Measurements from ENCODE around the gene KDSR. TPM values are rescaled to one million over a fixed set of nuclear protein-coding genes. Genes with fewer than 3 reads are reported as not detected.
"Not testable (repeated sequence)": the region's sequence is repeated elsewhere in the genome, so short reads cannot be mapped to it uniquely, and the experiment has no call there.

The KDSR gene
- total RNA-seq, 2 donors from 2014 or later, result 14.5 TPM

DNA sequence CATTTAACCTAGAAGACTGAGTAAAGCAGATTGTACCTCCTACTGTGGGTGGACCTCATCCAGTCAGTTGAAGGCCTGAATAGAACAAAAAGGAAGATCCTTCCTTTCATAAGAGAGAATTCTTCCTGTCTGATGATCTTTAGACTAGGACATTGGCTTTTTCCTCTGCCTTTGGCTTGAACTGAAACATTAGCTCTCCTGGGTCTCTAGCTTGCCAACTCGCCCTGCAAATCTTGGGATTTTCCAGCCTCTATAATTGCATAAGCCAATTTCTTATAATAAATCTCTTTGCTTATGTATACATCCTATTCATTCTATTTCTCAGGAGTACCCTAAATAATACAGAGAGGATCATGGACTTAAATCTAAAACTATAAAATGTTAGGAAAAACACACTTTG, 6.2 kb upstream of the KDSR start:
- H3K27ac ChIP-seq, result no peak overlapping the region
- DNase-seq, result no peak
- no peaks in the 10 kb centered on the region for H3K36me3 ChIP-seq (replicated peaks in 1 of 2; ENCODE audit: insufficient read depth in 1 of 2, low read depth in 2 of 2)
- TF ChIP-seq, protein P1, sequence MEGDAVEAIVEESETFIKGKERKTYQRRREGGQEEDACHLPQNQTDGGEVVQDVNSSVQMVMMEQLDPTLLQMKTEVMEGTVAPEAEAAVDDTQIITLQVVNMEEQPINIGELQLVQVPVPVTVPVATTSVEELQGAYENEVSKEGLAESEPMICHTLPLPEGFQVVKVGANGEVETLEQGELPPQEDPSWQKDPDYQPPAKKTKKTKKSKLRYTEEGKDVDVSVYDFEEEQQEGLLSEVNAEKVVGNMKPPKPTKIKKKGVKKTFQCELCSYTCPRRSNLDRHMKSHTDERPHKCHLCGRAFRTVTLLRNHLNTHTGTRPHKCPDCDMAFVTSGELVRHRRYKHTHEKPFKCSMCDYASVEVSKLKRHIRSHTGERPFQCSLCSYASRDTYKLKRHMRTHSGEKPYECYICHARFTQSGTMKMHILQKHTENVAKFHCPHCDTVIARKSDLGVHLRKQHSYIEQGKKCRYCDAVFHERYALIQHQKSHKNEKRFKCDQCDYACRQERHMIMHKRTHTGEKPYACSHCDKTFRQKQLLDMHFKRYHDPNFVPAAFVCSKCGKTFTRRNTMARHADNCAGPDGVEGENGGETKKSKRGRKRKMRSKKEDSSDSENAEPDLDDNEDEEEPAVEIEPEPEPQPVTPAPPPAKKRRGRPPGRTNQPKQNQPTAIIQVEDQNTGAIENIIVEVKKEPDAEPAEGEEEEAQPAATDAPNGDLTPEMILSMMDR (IDR thresholded peaks at IDR 0.05), result no peak
- TF ChIP-seq POLR2A (IDR thresholded peaks at IDR 0.05), result no peak
- H3K4me3 ChIP-seq, result no peak overlapping the region
- no peaks in the 10 kb centered on the region for H3K4me1 ChIP-seq
- ATAC-seq, result no peak
- H3K9me3 ChIP-seq, result no peaks in the 10 kb centered on the region
- no peaks in the 10 kb centered on the region for H3K27me3 ChIP-seq
- 66 to 74% methylated on average over 1 of the region's 1 CpG for WGBS, 2 donors
- intact Hi-C loops (cut with DNase I), result no loop called here

DNA sequence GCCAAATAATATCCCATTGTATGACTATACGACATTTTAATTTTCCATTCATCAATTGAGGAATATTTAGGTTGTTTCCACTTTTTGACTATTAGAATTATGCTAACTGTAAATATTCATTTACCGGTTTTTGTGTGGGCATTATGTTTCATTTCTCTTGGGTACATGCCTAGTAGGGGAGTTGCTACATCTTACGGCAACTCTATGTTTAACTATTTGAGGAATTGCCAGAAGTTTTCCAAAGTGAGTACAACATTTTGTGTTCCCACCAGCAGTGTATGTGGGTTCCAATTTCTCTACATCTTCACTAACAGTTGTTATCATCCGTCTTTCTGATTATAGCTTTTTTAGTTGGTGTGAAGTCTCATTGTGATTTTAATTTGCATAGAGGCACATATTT, 1.6 kb upstream of the KDSR start:
- intact Hi-C loops (cut with DNase I), result no loop called here
- WGBS, 2 donors, result 65 to 66% methylated on average over 4 of the region's 4 CpGs
- Histone ChIP-seq H3K27ac (no peak overlapping the region), H3K4me3 (no peak overlapping the region), H3K36me3 (replicated peaks in 1 of 2; ENCODE audit: insufficient read depth in 1 of 2, low read depth in 2 of 2) (no peaks in the 10 kb centered on the region), H3K9me3 (no peaks in the 10 kb centered on the region), H3K27me3 (no peaks in the 10 kb centered on the region), H3K4me1 (peaks cover 14% of the 10 kb centered on the region)
- DNase-seq, result no peak
- TF ChIP-seq, protein P1 (IDR thresholded peaks at IDR 0.05), result no peak
- no peak for TF ChIP-seq POLR2A (IDR thresholded peaks at IDR 0.05)
- ATAC-seq, result no peak

DNA sequence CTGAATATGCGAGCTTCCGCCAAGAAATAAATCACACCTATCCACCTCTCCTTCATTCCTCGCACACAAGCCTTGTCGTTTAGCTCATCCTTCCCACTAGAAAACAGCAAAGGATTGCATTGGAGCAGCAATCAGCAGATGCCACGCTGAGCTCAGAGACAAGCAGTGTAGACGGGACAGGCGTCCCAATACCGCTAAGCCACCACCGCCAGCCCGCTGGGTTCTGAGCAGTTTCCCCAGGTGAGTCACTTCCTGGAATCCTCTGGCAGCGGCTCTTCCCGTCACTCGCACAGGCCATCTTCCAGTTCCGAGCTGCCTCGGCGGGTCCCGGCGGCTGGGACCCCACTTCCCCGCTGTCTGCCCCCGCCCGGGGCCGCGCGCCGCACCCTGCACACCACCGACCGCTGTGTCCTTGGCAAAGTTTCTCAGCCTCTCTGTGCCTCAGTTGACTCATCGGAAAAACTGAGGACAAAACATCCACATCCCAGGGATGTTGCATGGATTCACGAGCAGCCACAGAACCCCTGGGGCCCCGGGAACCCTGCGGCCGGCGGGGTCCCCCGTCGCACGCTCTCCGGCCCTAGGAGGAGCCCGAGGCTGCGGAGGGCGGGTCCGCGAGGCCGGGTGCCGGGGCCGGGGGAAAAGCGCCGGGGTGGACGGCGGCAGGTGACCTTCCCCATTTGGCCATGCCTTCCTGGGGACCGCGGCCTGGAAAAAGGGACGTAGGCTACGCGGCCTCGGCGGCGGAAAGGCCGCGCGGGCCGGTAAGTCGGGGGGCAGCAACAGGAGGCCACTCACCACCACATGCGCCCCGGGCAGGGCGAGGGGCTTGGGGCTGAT, 573 bp downstream of the KDSR start:
- DNase-seq (peak; percentile 63 to 69 (median 68)), ATAC-seq (peak; percentile 52)
- H3K4me1 ChIP-seq, result peaks cover 14% of the 10 kb centered on the region
- peak overlapping the region; percentile 76 to 97 for H3K4me3 ChIP-seq
- intact Hi-C loops (cut with DNase I), result no loop called here
- peaks cover 0 to 3% of the 10 kb centered on the region in 2 donors for H3K36me3 ChIP-seq (replicated peaks in 1 of 2; ENCODE audit: insufficient read depth in 1 of 2, low read depth in 2 of 2)
- TF ChIP-seq POLR2A (IDR thresholded peaks at IDR 0.05), result peak in 1 of 3 donors; percentile 42
- TF ChIP-seq, protein P1 (IDR thresholded peaks at IDR 0.05), result no peak
- no peaks in the 10 kb centered on the region for H3K27me3 ChIP-seq
- 0% methylated on average over 15 to 65 of the region's 65 CpGs for WGBS, 2 donors
- H3K27ac ChIP-seq, result peak overlapping the region; percentile 90 to 99 (median 95)
- no peaks in the 10 kb centered on the region for H3K9me3 ChIP-seq

DNA sequence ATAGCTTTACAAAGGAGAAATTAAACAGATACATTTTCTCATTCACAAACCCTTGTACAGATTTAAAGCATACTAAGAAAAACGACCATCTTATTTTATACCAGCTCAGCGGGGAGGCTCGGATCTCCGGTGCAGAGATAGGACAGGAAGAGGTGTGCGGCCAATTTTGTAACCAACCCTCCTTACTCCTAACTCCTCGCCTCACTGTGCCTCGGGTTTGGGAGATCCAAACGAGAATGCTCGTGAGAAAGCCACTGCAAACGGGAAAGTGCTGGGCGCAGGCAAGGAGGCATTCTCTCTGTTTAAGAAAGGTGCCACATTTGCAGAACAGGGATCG, 1.2 kb downstream of the KDSR start:
- Histone ChIP-seq H3K27ac (peak overlapping the region; percentile 3 to 99 (median 95)), H3K27me3 (no peaks in the 10 kb centered on the region), H3K9me3 (no peaks in the 10 kb centered on the region), H3K36me3 (replicated peaks in 1 of 2; ENCODE audit: insufficient read depth in 1 of 2, low read depth in 2 of 2) (peaks cover 0 to 4% of the 10 kb centered on the region in 2 donors), H3K4me3 (peak overlapping the region; percentile 76 to 97), H3K4me1 (peaks cover 14% of the 10 kb centered on the region)
- ATAC-seq, result no peak
- TF ChIP-seq, protein P1 (IDR thresholded peaks at IDR 0.05), result no peak
- TF ChIP-seq POLR2A (IDR thresholded peaks at IDR 0.05), result no peak
- no peak for DNase-seq
- 1% methylated on average over 12 of the region's 12 CpGs for WGBS, 2 donors
- intact Hi-C loops (cut with DNase I), result no loop called here

DNA sequence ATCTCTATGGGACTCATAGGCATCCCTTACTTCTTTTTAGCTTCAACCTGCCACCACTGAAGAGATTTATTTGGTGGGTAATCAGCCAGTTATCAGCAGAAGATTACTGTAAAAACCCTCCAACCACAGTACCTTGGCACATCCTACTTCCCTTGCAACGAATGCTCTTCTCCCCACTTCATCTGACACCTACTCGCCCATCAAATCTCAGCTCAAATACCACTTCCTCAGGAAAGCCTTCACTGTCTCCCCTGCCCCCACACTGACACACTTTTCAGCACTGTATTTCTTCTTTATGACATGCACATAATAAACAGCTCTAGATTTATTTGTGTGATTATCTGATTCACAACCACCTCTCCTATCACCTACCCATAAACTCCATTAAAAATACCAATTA, 3.1 kb downstream of the KDSR start:
- TF ChIP-seq, protein P1 (IDR thresholded peaks at IDR 0.05), result no peak
- TF ChIP-seq POLR2A (IDR thresholded peaks at IDR 0.05), result no peak
- H3K27ac ChIP-seq, result no peak overlapping the region
- no peak overlapping the region for H3K4me3 ChIP-seq
- DNase-seq (no peak), ATAC-seq (no peak)
- peaks cover 0 to 10% of the 10 kb centered on the region in 2 donors for H3K36me3 ChIP-seq (replicated peaks in 1 of 2; ENCODE audit: insufficient read depth in 1 of 2, low read depth in 2 of 2)
- no peaks in the 10 kb centered on the region for H3K27me3 ChIP-seq
- peaks cover 14% of the 10 kb centered on the region for H3K4me1 ChIP-seq
- H3K9me3 ChIP-seq, result no peaks in the 10 kb centered on the region
- intact Hi-C loops (cut with DNase I), result no loop called here
- WGBS, 2 donors, result 69 to 79% methylated on average over 2 of the region's 2 CpGs

DNA sequence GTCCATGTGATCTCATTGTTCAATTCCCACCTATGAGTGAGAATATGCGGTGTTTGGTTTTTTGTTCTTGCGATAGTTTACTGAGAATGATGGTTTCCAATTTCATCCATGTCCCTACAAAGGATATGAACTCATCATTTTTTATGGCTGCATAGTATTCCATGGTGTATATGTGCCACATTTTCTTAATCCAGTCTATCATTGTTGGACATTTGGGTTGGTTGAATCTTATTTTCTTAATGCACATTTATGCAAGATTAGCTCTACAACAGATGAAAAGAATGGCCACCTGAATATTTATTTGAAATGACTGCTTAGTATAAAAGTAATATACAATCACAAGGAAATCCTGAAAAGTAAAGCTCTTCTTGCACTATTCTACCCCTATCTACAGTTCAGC, 3.6 kb downstream of the KDSR start:
- H3K36me3 ChIP-seq (replicated peaks in 1 of 2; ENCODE audit: insufficient read depth in 1 of 2, low read depth in 2 of 2); H3K9me3 ChIP-seq; H3K4me3 ChIP-seq; intact Hi-C loops (cut with DNase I); H3K27me3 ChIP-seq; ATAC-seq; DNase-seq; H3K27ac ChIP-seq: not testable (repeated sequence)
- WGBS, 2 donors, result no CpG with 5 or more reads among the region's 2 CpGs
- peaks cover 14% of the 10 kb centered on the region for H3K4me1 ChIP-seq

All from body of pancreas (tissue), 4 donors.